Transverse colon (tissue), 4 donors: ENCODE measurements around the gene ACE.

Experiments used
- EP300 ChIP-seq: sonication (generic); formaldehyde crosslinking; IDR thresholded peaks from one replicate; pipeline ENCODE4 v1.6.1; 2017; ENCODE audit warnings: antibody characterized with exemption, low read depth
- POLR2A ChIP-seq: fragments of 450-650 bp; IDR thresholded peaks from one replicate; pipeline ENCODE4 v1.6.1; 2016; ENCODE audit warnings: antibody characterized with exemption, mild to moderate bottlenecking, moderate library complexity
- POLR2AphosphoS5 ChIP-seq, 3 donors: sonication (generic); formaldehyde crosslinking; IDR thresholded peaks; one replicate each; pipeline ENCODE4 v1.6.1; 2016; ENCODE audit warnings: antibody characterized with exemption in 3 of 3
- TF ChIP-seq, protein P1 (sequence below), 5 experiments: fragments of 200-600 bp in 3 of 5; fragments of 450-650 bp in 2 of 5; sonication (generic) in 3 of 5; IDR thresholded peaks; 1 replicate in 2 of 5; 2 replicates in 3 of 5; pipeline ENCODE4 v1.5.1; 2016 to 2017; ENCODE audit warnings: antibody characterized with exemption in 5 of 5, inconsistent platforms in 3 of 5, mild to moderate bottlenecking in 2 of 5, moderate library complexity in 1 of 5

GRCh38 chr17:63440127-63440769 is 36.6 kb upstream of the ACE start:
- TF ChIP-seq POLR2AphosphoS5 (IDR thresholded peaks at IDR 0.05) (no peak), POLR2A (no peak), EP300 (no peak)
- TF ChIP-seq, protein P1, sequence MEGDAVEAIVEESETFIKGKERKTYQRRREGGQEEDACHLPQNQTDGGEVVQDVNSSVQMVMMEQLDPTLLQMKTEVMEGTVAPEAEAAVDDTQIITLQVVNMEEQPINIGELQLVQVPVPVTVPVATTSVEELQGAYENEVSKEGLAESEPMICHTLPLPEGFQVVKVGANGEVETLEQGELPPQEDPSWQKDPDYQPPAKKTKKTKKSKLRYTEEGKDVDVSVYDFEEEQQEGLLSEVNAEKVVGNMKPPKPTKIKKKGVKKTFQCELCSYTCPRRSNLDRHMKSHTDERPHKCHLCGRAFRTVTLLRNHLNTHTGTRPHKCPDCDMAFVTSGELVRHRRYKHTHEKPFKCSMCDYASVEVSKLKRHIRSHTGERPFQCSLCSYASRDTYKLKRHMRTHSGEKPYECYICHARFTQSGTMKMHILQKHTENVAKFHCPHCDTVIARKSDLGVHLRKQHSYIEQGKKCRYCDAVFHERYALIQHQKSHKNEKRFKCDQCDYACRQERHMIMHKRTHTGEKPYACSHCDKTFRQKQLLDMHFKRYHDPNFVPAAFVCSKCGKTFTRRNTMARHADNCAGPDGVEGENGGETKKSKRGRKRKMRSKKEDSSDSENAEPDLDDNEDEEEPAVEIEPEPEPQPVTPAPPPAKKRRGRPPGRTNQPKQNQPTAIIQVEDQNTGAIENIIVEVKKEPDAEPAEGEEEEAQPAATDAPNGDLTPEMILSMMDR (IDR thresholded peaks at IDR 0.05) = no peak
